Measurements from ENCODE around the gene CAMTA1.
A peak's percentile ranks its signal among the peaks of the same experiment; 100 is the strongest.

The CAMTA1 gene

GRCh38 chr1:7783826-7784491 lies 998.7 kb downstream of the CAMTA1 start, which contains the start of gene PER3:
Gene PER3, plus strand, starts transcription at chr1:7784291. Its CDS starts 587 bp downstream, at chr1:7784878.
- Histone ChIP-seq H3K4me2 (ENCODE audit: low read depth, low read length, poor library complexity, severe bottlenecking) (peak within 1 kb of the TSS; percentile 90), H3F3A (ENCODE audit: insufficient read depth) (peaks cover 13% of the 10 kb centered on the region; the same call in 1 of the 2 replicates), H3K4me3 (ENCODE audit: insufficient read depth, low read length, poor library complexity, severe bottlenecking) (peak within 1 kb of the TSS; percentile 83), H3K9me3 (ENCODE audit: insufficient read depth, low read length) (no peaks in the 10 kb centered on the region), H3K79me2 (ENCODE audit: insufficient read depth, low read length) (no peaks in the 10 kb centered on the region), H3K36me3 (ENCODE audit: low read length) (peaks cover 6% of the 10 kb centered on the region; the same call in 1 of the 2 replicates), H4K20me1 (ENCODE audit: low read depth, low read length) (no peaks in the 10 kb centered on the region), H3K27ac (ENCODE audit: low read depth, low read length) (peak within 1 kb of the TSS; percentile 54), H3K9ac (ENCODE audit: low read length) (peak within 1 kb of the TSS; percentile 66), H3K27me3 (ENCODE audit: low read length) (no peaks in the 10 kb centered on the region), H3K9me2 (replicated peaks; ENCODE audit: insufficient read depth, low read length) (no peaks in the 10 kb centered on the region), H2AFZ (ENCODE audit: low read depth, low read length, severe bottlenecking) (peak within 1 kb of the TSS; percentile 91)
- no peak for TF ChIP-seq EZH2phosphoT487 (conservative IDR thresholded peaks at IDR 0.05; ENCODE audit: low read length)
- TF ChIP-seq, protein P1, sequence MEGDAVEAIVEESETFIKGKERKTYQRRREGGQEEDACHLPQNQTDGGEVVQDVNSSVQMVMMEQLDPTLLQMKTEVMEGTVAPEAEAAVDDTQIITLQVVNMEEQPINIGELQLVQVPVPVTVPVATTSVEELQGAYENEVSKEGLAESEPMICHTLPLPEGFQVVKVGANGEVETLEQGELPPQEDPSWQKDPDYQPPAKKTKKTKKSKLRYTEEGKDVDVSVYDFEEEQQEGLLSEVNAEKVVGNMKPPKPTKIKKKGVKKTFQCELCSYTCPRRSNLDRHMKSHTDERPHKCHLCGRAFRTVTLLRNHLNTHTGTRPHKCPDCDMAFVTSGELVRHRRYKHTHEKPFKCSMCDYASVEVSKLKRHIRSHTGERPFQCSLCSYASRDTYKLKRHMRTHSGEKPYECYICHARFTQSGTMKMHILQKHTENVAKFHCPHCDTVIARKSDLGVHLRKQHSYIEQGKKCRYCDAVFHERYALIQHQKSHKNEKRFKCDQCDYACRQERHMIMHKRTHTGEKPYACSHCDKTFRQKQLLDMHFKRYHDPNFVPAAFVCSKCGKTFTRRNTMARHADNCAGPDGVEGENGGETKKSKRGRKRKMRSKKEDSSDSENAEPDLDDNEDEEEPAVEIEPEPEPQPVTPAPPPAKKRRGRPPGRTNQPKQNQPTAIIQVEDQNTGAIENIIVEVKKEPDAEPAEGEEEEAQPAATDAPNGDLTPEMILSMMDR (IDR thresholded peaks at IDR 0.05; ENCODE audit: insufficient read depth, low read length, poor library complexity, severe bottlenecking): no peak

GRCh38 chr1:7784492-7785071 lies 999.3 kb downstream of the CAMTA1 start:
- H3K27ac ChIP-seq (ENCODE audit: low read depth, low read length): no peak overlapping the region

DNA sequence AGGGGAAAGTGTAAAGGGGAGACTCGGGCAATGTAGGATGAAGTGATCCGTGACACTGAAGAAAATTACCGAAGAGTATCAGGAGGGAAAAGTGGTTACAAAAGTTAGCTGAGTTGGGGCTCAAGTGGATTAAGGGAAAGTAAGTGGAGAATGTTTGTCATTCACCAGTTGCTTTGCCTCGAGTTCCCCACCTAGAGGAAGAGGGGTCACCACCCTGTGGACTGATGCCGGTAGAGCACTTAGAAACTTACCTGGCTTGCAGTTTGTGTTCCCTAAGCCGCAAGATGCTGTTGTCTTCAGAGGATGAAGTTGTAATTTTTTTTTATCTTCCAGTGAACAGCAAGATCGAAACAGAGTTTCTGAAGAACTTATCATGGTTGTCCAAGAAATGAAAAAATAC lies 999.9 kb downstream of the CAMTA1 start:
- no peaks in the 10 kb centered on the region for H3K79me2 ChIP-seq (ENCODE audit: insufficient read depth, low read length)
- no peak overlapping the region for H3K4me3 ChIP-seq (ENCODE audit: insufficient read depth, low read length, poor library complexity, severe bottlenecking)

More at GRCh38 chr1:7784492-7785071, 999.3 kb downstream of the CAMTA1 start:
- Histone ChIP-seq H3K4me3 (ENCODE audit: insufficient read depth, low read length, poor library complexity, severe bottlenecking) (no peak overlapping the region), H3K79me2 (ENCODE audit: insufficient read depth, low read length) (no peaks in the 10 kb centered on the region), H3K27me3 (ENCODE audit: low read length) (no peaks in the 10 kb centered on the region), H3K9me2 (replicated peaks; ENCODE audit: insufficient read depth, low read length) (no peaks in the 10 kb centered on the region), H2AFZ (ENCODE audit: low read depth, low read length, severe bottlenecking) (no peak overlapping the region), H3F3A (ENCODE audit: insufficient read depth) (peaks cover 13% of the 10 kb centered on the region; the same call in 1 of the 2 replicates), H4K20me1 (ENCODE audit: low read depth, low read length) (no peaks in the 10 kb centered on the region), H3K9ac (ENCODE audit: low read length) (no peak overlapping the region), H3K9me3 (ENCODE audit: insufficient read depth, low read length) (peaks cover under 1% of the 10 kb centered on the region; the same call in 1 of the 2 replicates), H3K4me2 (ENCODE audit: low read depth, low read length, poor library complexity, severe bottlenecking) (no peak overlapping the region), H3K36me3 (ENCODE audit: low read length) (peaks cover 9% of the 10 kb centered on the region)
- TF ChIP-seq EZH2phosphoT487 (conservative IDR thresholded peaks at IDR 0.05; ENCODE audit: low read length): no peak
- TF ChIP-seq, protein P1 (IDR thresholded peaks at IDR 0.05; ENCODE audit: insufficient read depth, low read length, poor library complexity, severe bottlenecking): no peak

More for the DNA sequence above, 999.9 kb downstream of the CAMTA1 start:
- Histone ChIP-seq H3K9ac (ENCODE audit: low read length) (no peak overlapping the region), H4K20me1 (ENCODE audit: low read depth, low read length) (no peaks in the 10 kb centered on the region), H3K9me3 (ENCODE audit: insufficient read depth, low read length) (peaks cover 5% of the 10 kb centered on the region; the same call in 1 of the 2 replicates), H3K27me3 (ENCODE audit: low read length) (no peaks in the 10 kb centered on the region), H3K4me2 (ENCODE audit: low read depth, low read length, poor library complexity, severe bottlenecking) (no peak overlapping the region), H3K9me2 (replicated peaks; ENCODE audit: insufficient read depth, low read length) (no peaks in the 10 kb centered on the region), H3F3A (ENCODE audit: insufficient read depth) (peaks cover 13% of the 10 kb centered on the region; the same call in 1 of the 2 replicates), H2AFZ (ENCODE audit: low read depth, low read length, severe bottlenecking) (no peak overlapping the region), H3K36me3 (ENCODE audit: low read length) (peaks cover 12% of the 10 kb centered on the region), H3K27ac (ENCODE audit: low read depth, low read length) (no peak overlapping the region)
- no peak for TF ChIP-seq EZH2phosphoT487 (conservative IDR thresholded peaks at IDR 0.05; ENCODE audit: low read length)
- TF ChIP-seq, protein P1 (IDR thresholded peaks at IDR 0.05; ENCODE audit: insufficient read depth, low read length, poor library complexity, severe bottlenecking): no peak

All from SU-DHL-6 (cell line).